ENCODE results near the gene PXDC1. TPM values are rescaled to one million over a fixed set of nuclear protein-coding genes. Genes with fewer than 3 reads are reported as not detected.

The PXDC1 gene
- total RNA-seq, 1 experiment from 2014 or later, result 42.9 TPM

DNA sequence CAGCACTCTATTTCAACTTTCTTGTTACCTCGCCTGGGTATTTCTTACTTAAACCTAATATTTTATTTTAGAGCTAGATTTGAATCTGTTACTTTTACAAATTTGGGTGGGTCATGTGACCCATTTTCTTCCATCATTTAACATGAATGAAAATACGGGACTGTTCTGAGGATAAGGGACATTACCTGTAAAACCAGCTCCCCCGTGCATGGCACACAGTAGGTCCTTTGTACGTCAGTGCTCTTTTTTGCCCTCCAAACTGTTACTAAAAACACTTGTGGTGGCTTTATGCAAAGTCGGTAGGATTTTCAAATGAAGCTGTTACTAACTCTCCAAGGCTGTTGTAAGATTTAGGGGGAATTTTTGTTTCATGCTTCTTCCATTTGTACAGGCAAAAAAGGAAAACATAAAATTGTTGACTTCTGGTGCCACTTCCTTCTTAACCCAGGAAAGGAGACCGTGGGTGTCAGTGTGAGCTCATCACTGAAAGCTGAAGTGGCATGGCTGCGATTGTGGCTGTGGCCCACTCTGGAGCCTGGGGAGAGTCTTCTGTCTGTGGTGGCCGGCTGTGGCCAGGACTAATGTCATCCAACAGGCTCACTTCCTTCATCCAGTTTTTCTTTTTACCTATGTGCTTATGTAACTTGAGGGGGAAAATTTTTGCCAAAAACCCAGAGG, 40.2 kb upstream of the PXDC1 start:
- intact Hi-C loops (cut with micrococcal nuclease; ENCODE audit: unreplicated experiment), result no loop called here
- POLR2A ChIA-PET, result no interaction called here
- TF ChIP-seq, protein P1, sequence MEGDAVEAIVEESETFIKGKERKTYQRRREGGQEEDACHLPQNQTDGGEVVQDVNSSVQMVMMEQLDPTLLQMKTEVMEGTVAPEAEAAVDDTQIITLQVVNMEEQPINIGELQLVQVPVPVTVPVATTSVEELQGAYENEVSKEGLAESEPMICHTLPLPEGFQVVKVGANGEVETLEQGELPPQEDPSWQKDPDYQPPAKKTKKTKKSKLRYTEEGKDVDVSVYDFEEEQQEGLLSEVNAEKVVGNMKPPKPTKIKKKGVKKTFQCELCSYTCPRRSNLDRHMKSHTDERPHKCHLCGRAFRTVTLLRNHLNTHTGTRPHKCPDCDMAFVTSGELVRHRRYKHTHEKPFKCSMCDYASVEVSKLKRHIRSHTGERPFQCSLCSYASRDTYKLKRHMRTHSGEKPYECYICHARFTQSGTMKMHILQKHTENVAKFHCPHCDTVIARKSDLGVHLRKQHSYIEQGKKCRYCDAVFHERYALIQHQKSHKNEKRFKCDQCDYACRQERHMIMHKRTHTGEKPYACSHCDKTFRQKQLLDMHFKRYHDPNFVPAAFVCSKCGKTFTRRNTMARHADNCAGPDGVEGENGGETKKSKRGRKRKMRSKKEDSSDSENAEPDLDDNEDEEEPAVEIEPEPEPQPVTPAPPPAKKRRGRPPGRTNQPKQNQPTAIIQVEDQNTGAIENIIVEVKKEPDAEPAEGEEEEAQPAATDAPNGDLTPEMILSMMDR (IDR thresholded peaks at IDR 0.05; ENCODE audit: insufficient read depth in 1 of 2, low read depth in 1 of 2, low read length in 1 of 2, severe bottlenecking in 1 of 2, unreplicated experiment in 1 of 2), result no peak
- H3K27ac Mint-ChIP-seq (ENCODE audit: unreplicated experiment), result no peak overlapping the region
- Histone ChIP-seq H3K9me3 (no peaks in the 10 kb centered on the region), H3K4me3 (ENCODE audit: low read depth, low read length) (no peak overlapping the region), H3K4me1 (peaks cover 38% of the 10 kb centered on the region), H3K36me3 (ENCODE audit: control insufficient read depth, insufficient read depth, low read length) (no peaks in the 10 kb centered on the region), H3K27me3 (replicated peaks; ENCODE audit: control insufficient read depth, insufficient read depth, low read length) (no peaks in the 10 kb centered on the region)
- H3K4me3 Mint-ChIP-seq (ENCODE audit: unreplicated experiment), result no peak overlapping the region
- H3K4me1 Mint-ChIP-seq (ENCODE audit: low read depth, unreplicated experiment), result peaks cover 9% of the 10 kb centered on the region
- BruUV-seq (replicated peaks), result no TSS peak
- no peak for DNase-seq
- H3K9me3 Mint-ChIP-seq (ENCODE audit: unreplicated experiment), result no peaks in the 10 kb centered on the region
- CTCF ChIA-PET, result no interaction called here
- H3K36me3 Mint-ChIP-seq (ENCODE audit: insufficient read depth, unreplicated experiment), result no peaks in the 10 kb centered on the region
- no peaks in the 10 kb centered on the region for H3K27me3 Mint-ChIP-seq (ENCODE audit: insufficient read depth, unreplicated experiment)

DNA sequence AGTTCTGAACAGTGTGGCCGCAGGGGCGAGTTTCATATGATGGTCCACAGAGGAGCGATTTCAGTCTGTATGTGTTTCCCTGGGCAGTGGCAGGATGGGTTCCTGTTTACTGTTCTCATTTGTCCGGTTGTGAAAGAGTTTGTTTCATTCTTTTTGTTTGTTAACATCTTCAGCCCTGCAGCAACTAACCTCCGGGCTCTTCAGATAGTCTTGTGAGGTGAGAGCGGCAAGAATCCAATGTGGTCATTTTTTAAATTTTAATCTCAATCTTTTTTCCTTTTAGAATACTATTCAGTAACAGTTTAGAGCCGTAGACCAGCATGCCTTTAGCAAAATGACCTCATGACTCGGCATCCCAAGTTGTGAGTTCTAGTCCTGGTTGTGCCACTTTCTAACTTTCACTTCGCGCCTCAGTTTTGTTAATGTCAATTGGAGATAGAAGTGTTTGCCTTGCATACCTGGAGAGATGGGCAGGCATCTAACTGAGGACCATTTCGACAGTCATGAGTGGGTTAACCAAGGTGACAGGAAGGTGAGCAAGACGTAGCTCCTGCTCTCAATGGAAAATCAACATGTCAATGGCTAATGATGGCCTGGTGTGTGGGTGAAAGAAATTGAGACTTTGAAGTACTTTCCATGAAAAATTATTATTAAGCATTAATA, 38.5 kb upstream of the PXDC1 start:
- Histone ChIP-seq H3K4me3 (ENCODE audit: low read depth, low read length) (no peak overlapping the region), H3K36me3 (ENCODE audit: control insufficient read depth, insufficient read depth, low read length) (no peaks in the 10 kb centered on the region), H3K4me1 (peaks cover 31% of the 10 kb centered on the region), H3K27me3 (replicated peaks; ENCODE audit: control insufficient read depth, insufficient read depth, low read length) (no peaks in the 10 kb centered on the region), H3K9me3 (no peaks in the 10 kb centered on the region)
- POLR2A ChIA-PET, result interaction anchor here (0.5 kb wide), 1 partner anchor 346 kb away, joined by 10 read pairs; the partner anchor contains the start of gene ECI2
- BruUV-seq (replicated peaks), result no TSS peak
- Mint-ChIP-seq H3K9me3 (ENCODE audit: unreplicated experiment) (no peaks in the 10 kb centered on the region), H3K27me3 (ENCODE audit: insufficient read depth, unreplicated experiment) (no peaks in the 10 kb centered on the region), H3K4me3 (ENCODE audit: unreplicated experiment) (no peak overlapping the region), H3K36me3 (ENCODE audit: insufficient read depth, unreplicated experiment) (no peaks in the 10 kb centered on the region), H3K27ac (ENCODE audit: unreplicated experiment) (peak overlapping the region; percentile 88), H3K4me1 (ENCODE audit: low read depth, unreplicated experiment) (peaks cover 7% of the 10 kb centered on the region)
- CTCF ChIA-PET, result no interaction called here
- TF ChIP-seq, protein P1 (IDR thresholded peaks at IDR 0.05; ENCODE audit: insufficient read depth in 1 of 2, low read depth in 1 of 2, low read length in 1 of 2, severe bottlenecking in 1 of 2, unreplicated experiment in 1 of 2), result no peak
- DNase-seq, result no peak
- intact Hi-C loops (cut with micrococcal nuclease; ENCODE audit: unreplicated experiment), result loop anchor here (1.0 kb wide), 1 partner anchor 7 kb away; no protein-coding TSS in a partner anchor

DNA sequence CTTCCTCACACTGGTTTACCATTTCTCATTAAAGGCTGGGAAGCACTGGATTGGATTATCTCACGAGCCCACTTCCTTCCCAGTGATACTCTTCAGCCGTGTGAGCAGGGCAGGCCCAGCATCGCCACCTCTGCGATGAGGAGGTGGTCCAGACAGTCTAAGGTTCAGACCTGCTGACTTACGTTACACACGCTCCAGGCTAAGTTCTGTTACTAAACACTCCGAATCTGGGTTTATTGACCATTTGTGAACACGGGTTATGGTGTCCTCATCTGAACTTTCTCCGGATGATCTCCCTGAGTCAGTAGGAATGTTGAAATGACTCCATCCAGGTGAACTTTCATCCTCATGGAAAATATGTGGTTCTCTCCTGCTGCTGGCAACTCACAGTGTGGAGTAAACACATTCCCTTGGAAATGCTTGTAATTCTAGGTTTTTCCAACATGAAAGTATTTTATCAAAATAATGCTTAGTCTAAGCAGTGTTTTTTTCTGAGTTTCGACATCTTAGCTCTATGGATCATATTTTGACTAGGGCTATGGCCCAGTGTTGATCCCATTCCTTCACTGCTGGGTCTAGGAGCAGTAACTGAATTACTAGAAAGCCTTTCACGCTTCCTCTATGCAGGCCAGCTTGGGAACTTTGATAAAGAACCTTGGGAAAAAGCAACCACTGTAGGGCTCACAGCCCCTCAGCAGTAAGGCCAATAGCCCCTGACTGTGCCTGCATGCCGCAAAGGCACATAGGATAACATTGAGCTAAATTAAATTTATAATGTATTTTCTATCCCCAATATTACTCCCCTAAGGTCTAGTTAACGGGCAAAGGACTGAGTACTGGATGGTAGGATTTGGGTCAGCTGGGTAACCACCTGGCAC, 37.7 kb upstream of the PXDC1 start:
- H3K9me3 ChIP-seq, result no peaks in the 10 kb centered on the region
- H3K4me3 ChIP-seq (ENCODE audit: low read depth, low read length), result no peak overlapping the region
- CTCF ChIA-PET, result no interaction called here
- no peaks in the 10 kb centered on the region for H3K36me3 ChIP-seq (ENCODE audit: control insufficient read depth, insufficient read depth, low read length)
- Mint-ChIP-seq H3K9me3 (ENCODE audit: unreplicated experiment) (no peaks in the 10 kb centered on the region), H3K4me3 (ENCODE audit: unreplicated experiment) (peak overlapping the region; percentile 10), H3K27me3 (ENCODE audit: insufficient read depth, unreplicated experiment) (no peaks in the 10 kb centered on the region), H3K36me3 (ENCODE audit: insufficient read depth, unreplicated experiment) (no peaks in the 10 kb centered on the region), H3K4me1 (ENCODE audit: low read depth, unreplicated experiment) (peaks cover 7% of the 10 kb centered on the region), H3K27ac (ENCODE audit: unreplicated experiment) (peak overlapping the region; percentile 88)
- H3K4me1 ChIP-seq, result peaks cover 31% of the 10 kb centered on the region
- POLR2A ChIA-PET, result no interaction called here
- TF ChIP-seq, protein P1 (IDR thresholded peaks at IDR 0.05; ENCODE audit: insufficient read depth in 1 of 2, low read depth in 1 of 2, low read length in 1 of 2, severe bottlenecking in 1 of 2, unreplicated experiment in 1 of 2), result no peak
- intact Hi-C loops (cut with micrococcal nuclease; ENCODE audit: unreplicated experiment), result loop anchor here (1.0 kb wide), 1 partner anchor 8 kb away; no protein-coding TSS in a partner anchor
- BruUV-seq (replicated peaks), result no TSS peak
- peak; percentile 60 to 64 for DNase-seq
- no peaks in the 10 kb centered on the region for H3K27me3 ChIP-seq (replicated peaks; ENCODE audit: control insufficient read depth, insufficient read depth, low read length)
